COLO668 (cell line): ENCODE results near the gene PRR9.
"Not testable (repeated sequence)": the region's sequence is repeated elsewhere in the genome, so short reads cannot be mapped to it uniquely, and the experiment has no call there.

Source experiments
- DNase-seq: peaks from one replicate; lab custom pipeline; 2025; ENCODE audit not compliant: unreplicated experiment; lab: John Stamatoyannopoulos, UW

The PRR9 gene

GRCh38 chr1:153217212-153217611 is at the start of gene PRR9:
Gene PRR9, plus strand, starts transcription at chr1:153217584. Its CDS starts 561 bp downstream, at chr1:153218145.
- no peak for DNase-seq

GRCh38 chr1:153168686-153169085 is 48.7 kb upstream of the PRR9 start:
- DNase-seq, result no peak

GRCh38 chr1:153174624-153175023 is 42.8 kb upstream of the PRR9 start:
- no peak for DNase-seq

- no peak for DNase-seq
Measured at GRCh38 chr1:153178922-153179321, 38.5 kb upstream of the PRR9 start.

GRCh38 chr1:153180556-153180955 is 36.8 kb upstream of the PRR9 start:
- DNase-seq, result no peak

- DNase-seq, result not testable (repeated sequence)
Measured at GRCh38 chr1:153188301-153188700, 29.1 kb upstream of the PRR9 start.

GRCh38 chr1:153190373-153190772 is 27.0 kb upstream of the PRR9 start:
- no peak for DNase-seq

- DNase-seq, result peak; percentile 26
Measured at GRCh38 chr1:153192697-153193096, 24.7 kb upstream of the PRR9 start.

GRCh38 chr1:153194331-153195050 is 22.9 kb upstream of the PRR9 start:
- DNase-seq, result no peak

GRCh38 chr1:153195216-153195615 is 22.2 kb upstream of the PRR9 start:
- no peak for DNase-seq

- DNase-seq, result no peak
Measured at GRCh38 chr1:153202006-153202405, 15.4 kb upstream of the PRR9 start.

GRCh38 chr1:153203130-153203529 is 14.3 kb upstream of the PRR9 start, which contains the start of gene LELP1:
Gene LELP1, plus strand, starts transcription at chr1:153203430. Its CDS starts 1,278 bp downstream, at chr1:153204708.
- no peak for DNase-seq

GRCh38 chr1:153206631-153207030 is 10.8 kb upstream of the PRR9 start:
- no peak for DNase-seq

- no peak for DNase-seq
Measured at GRCh38 chr1:153210206-153210605, 7.2 kb upstream of the PRR9 start.

- no peak for DNase-seq
Measured at GRCh38 chr1:153212201-153212600, 5.2 kb upstream of the PRR9 start.

GRCh38 chr1:153213519-153213918 is 3.9 kb upstream of the PRR9 start:
- no peak for DNase-seq

GRCh38 chr1:153217744-153218416 is 496 bp downstream of the PRR9 start:
- DNase-seq, result no peak

GRCh38 chr1:153220606-153221303 is 3.4 kb downstream of the PRR9 start:
- no peak for DNase-seq

- peak; percentile 64 for DNase-seq
Measured at GRCh38 chr1:153223040-153223891, 5.9 kb downstream of the PRR9 start.

- no peak for DNase-seq
Measured at GRCh38 chr1:153227810-153228209, 10.4 kb downstream of the PRR9 start.

- DNase-seq, result no peak
Measured at GRCh38 chr1:153228491-153228890, 11.1 kb downstream of the PRR9 start.
